ENCODE results near the gene BUD23. TPM values are rescaled to one million over a fixed set of nuclear protein-coding genes. Genes with fewer than 3 reads are reported as not detected.
"Not testable (repeated sequence)": the region's sequence is repeated elsewhere in the genome, so short reads cannot be mapped to it uniquely, and the experiment has no call there.

The BUD23 gene
- total RNA-seq, 4 donors from 2014 or later, result 12.4 to 54.6 (median 31.5) TPM

GRCh38 chr7:73674468-73675124 lies 8.8 kb upstream of the BUD23 start:
- H3K9me3 ChIP-seq, result no peaks in the 10 kb centered on the region
- H3K4me3 ChIP-seq, result no peak overlapping the region
- no peaks in the 10 kb centered on the region for H3K4me1 ChIP-seq
- no peak for TF ChIP-seq CTCF (IDR thresholded peaks at IDR 0.05)
- TF ChIP-seq POLR2A (IDR thresholded peaks at IDR 0.05), result no peak
- H3K36me3 ChIP-seq, result no peaks in the 10 kb centered on the region
- no peak overlapping the region for H3K27ac ChIP-seq
- no peaks in the 10 kb centered on the region for H3K27me3 ChIP-seq
- intact Hi-C loops (cut with DNase I; ENCODE audit: low total_unique reads), result no loop called here
- no peak for DNase-seq

- H3K4me1 ChIP-seq; H3K27me3 ChIP-seq; H3K27ac ChIP-seq; H3K4me3 ChIP-seq; H3K9me3 ChIP-seq; DNase-seq; intact Hi-C loops (cut with DNase I; ENCODE audit: low total_unique reads); H3K36me3 ChIP-seq: not testable (repeated sequence)
Observed at GRCh38 chr7:73676062-73676461, 7.3 kb upstream of the BUD23 start.

- Histone ChIP-seq H3K9me3 (no peaks in the 10 kb centered on the region), H3K27ac (no peak overlapping the region), H3K36me3 (no peaks in the 10 kb centered on the region), H3K4me3 (no peak overlapping the region), H3K4me1 (peaks cover 0 to 16% of the 10 kb centered on the region in 2 donors), H3K27me3 (no peaks in the 10 kb centered on the region)
- TF ChIP-seq POLR2A (IDR thresholded peaks at IDR 0.05) (no peak), CTCF (IDR thresholded peaks at IDR 0.05) (no peak)
- no peak for DNase-seq
- intact Hi-C loops (cut with DNase I; ENCODE audit: low total_unique reads), result no loop called here
Observed at GRCh38 chr7:73678862-73679261, 4.5 kb upstream of the BUD23 start.

DNA sequence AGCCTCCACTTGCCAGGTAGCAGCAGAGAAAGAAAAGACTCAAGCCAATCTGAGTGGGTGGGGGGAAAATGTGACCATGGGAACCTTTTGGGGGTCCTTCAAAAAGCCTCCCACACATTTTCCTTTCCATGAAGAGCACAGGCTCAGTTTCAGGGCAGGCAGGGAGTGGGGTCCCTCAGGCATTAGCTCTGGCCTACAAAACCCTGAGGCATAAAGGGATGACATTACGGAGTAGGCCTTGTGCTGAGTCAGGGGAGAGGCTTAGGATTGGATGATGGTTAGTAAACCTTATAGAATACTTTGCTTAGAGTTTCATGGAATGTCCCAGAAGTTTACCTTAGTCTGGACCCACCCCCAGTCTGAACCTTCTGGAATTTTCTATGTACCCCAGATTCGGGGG lies 3.7 kb upstream of the BUD23 start:
- DNase-seq, result no peak
- H3K4me3 ChIP-seq, result no peak overlapping the region
- TF ChIP-seq CTCF (IDR thresholded peaks at IDR 0.05) (no peak), POLR2A (IDR thresholded peaks at IDR 0.05) (no peak)
- H3K27ac ChIP-seq, result no peak overlapping the region
- intact Hi-C loops (cut with DNase I; ENCODE audit: low total_unique reads), result no loop called here
- no peaks in the 10 kb centered on the region for H3K36me3 ChIP-seq
- H3K27me3 ChIP-seq, result no peaks in the 10 kb centered on the region
- H3K4me1 ChIP-seq, result peaks cover 0 to 16% of the 10 kb centered on the region in 2 donors
- no peaks in the 10 kb centered on the region for H3K9me3 ChIP-seq

DNA sequence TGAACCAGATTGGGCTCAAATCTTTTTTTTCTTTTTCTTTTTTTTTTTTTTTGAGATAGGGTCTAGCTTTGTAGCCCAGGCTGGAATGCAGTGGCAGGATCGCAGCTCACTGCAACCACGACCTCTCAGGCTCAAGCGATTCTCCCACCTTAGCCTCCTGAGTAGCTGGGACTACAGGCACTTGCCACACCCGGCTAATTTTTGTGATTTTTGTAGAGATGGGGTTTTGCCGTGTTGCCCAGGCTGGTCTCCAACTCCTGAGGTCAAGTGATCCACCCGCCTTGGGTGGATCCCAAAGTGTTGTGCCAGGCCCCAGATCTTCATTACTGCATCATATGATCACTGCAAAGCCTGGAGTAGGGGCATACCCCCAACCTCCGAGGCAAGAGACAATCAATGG lies 2.9 kb upstream of the BUD23 start:
- H3K36me3 ChIP-seq, result no peaks in the 10 kb centered on the region
- no peaks in the 10 kb centered on the region for H3K27me3 ChIP-seq
- no peaks in the 10 kb centered on the region for H3K9me3 ChIP-seq
- no peak for DNase-seq
- peaks cover 0 to 16% of the 10 kb centered on the region in 2 donors for H3K4me1 ChIP-seq
- intact Hi-C loops (cut with DNase I; ENCODE audit: low total_unique reads), result no loop called here
- no peak overlapping the region for H3K4me3 ChIP-seq
- TF ChIP-seq POLR2A (IDR thresholded peaks at IDR 0.05) (no peak), CTCF (IDR thresholded peaks at IDR 0.05) (no peak)
- H3K27ac ChIP-seq, result no peak overlapping the region

DNA sequence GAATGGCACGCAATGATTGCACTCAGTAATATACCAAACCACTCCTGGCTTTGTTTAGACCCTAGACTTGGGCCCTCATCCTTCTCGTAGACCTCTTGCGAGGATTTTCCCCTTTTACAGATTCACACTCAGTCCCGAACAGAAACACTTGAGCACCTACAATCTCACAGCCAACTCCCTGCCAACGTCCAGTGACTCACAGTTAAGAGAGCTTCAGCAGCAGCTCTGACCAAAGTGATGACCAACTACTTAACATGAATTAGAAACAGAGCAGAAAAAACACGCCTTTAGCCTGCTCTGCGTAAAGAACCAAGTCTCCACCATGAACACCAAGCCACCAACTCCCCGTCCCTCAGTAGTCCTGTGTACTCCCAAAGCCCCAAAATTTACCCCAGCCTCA lies 2.4 kb upstream of the BUD23 start:
- H3K36me3 ChIP-seq, result no peaks in the 10 kb centered on the region
- peaks cover 0 to 16% of the 10 kb centered on the region in 2 donors for H3K4me1 ChIP-seq
- no peak overlapping the region for H3K27ac ChIP-seq
- H3K4me3 ChIP-seq, result no peak overlapping the region
- H3K9me3 ChIP-seq, result no peaks in the 10 kb centered on the region
- H3K27me3 ChIP-seq, result no peaks in the 10 kb centered on the region
- intact Hi-C loops (cut with DNase I; ENCODE audit: low total_unique reads), result no loop called here
- TF ChIP-seq CTCF (IDR thresholded peaks at IDR 0.05), result no peak
- no peak for TF ChIP-seq POLR2A (IDR thresholded peaks at IDR 0.05)
- DNase-seq, result no peak
